ENCODE results near the gene TACR2.

TACR2 gene

GRCh38 chr10:69459101-69459790 lies 42.5 kb upstream of the TACR2 start:
- no peak overlapping the region for H3K9ac ChIP-seq
- no peak overlapping the region for H3K27ac ChIP-seq
- no peaks in the 10 kb centered on the region for H3K9me3 ChIP-seq
- no peaks in the 10 kb centered on the region for H3K36me3 ChIP-seq
- no peak for TF ChIP-seq Cebpa-rat (IDR thresholded peaks at IDR 0.05)
- no peak overlapping the region for H3K4me2 ChIP-seq
- no peaks in the 10 kb centered on the region for H4K20me1 ChIP-seq
- H3K4me1 ChIP-seq = peaks cover 37% of the 10 kb centered on the region
- no peaks in the 10 kb centered on the region for H3K27me3 ChIP-seq
- H3K4me3 ChIP-seq = no peak overlapping the region

- no peaks in the 10 kb centered on the region for H3K9me3 ChIP-seq
- H3K36me3 ChIP-seq = no peaks in the 10 kb centered on the region
- no peak overlapping the region for H3K4me2 ChIP-seq
- no peak overlapping the region for H3K9ac ChIP-seq
- H3K4me3 ChIP-seq = no peak overlapping the region
- no peaks in the 10 kb centered on the region for H3K27me3 ChIP-seq
- peaks cover 31% of the 10 kb centered on the region for H3K4me1 ChIP-seq
- no peak overlapping the region for H3K27ac ChIP-seq
- no peak for TF ChIP-seq Cebpa-rat (IDR thresholded peaks at IDR 0.05)
- no peaks in the 10 kb centered on the region for H4K20me1 ChIP-seq
Measured at GRCh38 chr10:69458430-69459100, 41.8 kb upstream of the TACR2 start.

- no peak overlapping the region for H3K9ac ChIP-seq
- H3K4me2 ChIP-seq = no peak overlapping the region
- H3K27ac ChIP-seq = no peak overlapping the region
- H3K4me3 ChIP-seq = no peak overlapping the region
- peaks cover 31% of the 10 kb centered on the region for H3K4me1 ChIP-seq
- H3K36me3 ChIP-seq = no peaks in the 10 kb centered on the region
- no peaks in the 10 kb centered on the region for H3K9me3 ChIP-seq
- TF ChIP-seq Cebpa-rat (IDR thresholded peaks at IDR 0.05) = no peak
- H3K27me3 ChIP-seq = no peaks in the 10 kb centered on the region
- H4K20me1 ChIP-seq = no peaks in the 10 kb centered on the region
Measured at GRCh38 chr10:69457771-69458237, 41.1 kb upstream of the TACR2 start.

GRCh38 chr10:69456880-69457693 lies 40.4 kb upstream of the TACR2 start:
- no peak overlapping the region for H3K27ac ChIP-seq
- no peak overlapping the region for H3K9ac ChIP-seq
- no peak for TF ChIP-seq Cebpa-rat (IDR thresholded peaks at IDR 0.05)
- H3K27me3 ChIP-seq = no peaks in the 10 kb centered on the region
- H3K4me1 ChIP-seq = peaks cover 32% of the 10 kb centered on the region
- H3K36me3 ChIP-seq = no peaks in the 10 kb centered on the region
- no peaks in the 10 kb centered on the region for H4K20me1 ChIP-seq
- H3K4me2 ChIP-seq = 0 out of 2 replicates have a peak overlapping the region, but pooled peaks have one; percentile 1
- H3K9me3 ChIP-seq = no peaks in the 10 kb centered on the region
- no peak overlapping the region for H3K4me3 ChIP-seq

- Histone ChIP-seq H3K4me2 (no peak overlapping the region), H3K27me3 (no peaks in the 10 kb centered on the region), H3K27ac (no peak overlapping the region), H3K4me1 (peaks cover 30% of the 10 kb centered on the region), H3K9me3 (no peaks in the 10 kb centered on the region), H3K9ac (no peak overlapping the region), H3K36me3 (no peaks in the 10 kb centered on the region), H3K4me3 (no peak overlapping the region), H4K20me1 (no peaks in the 10 kb centered on the region)
- no peak for TF ChIP-seq Cebpa-rat (IDR thresholded peaks at IDR 0.05)
Measured at GRCh38 chr10:69455006-69455763, 38.5 kb upstream of the TACR2 start.

- no peak overlapping the region for H3K27ac ChIP-seq
- H4K20me1 ChIP-seq = no peaks in the 10 kb centered on the region
- no peaks in the 10 kb centered on the region for H3K36me3 ChIP-seq
- TF ChIP-seq Cebpa-rat (IDR thresholded peaks at IDR 0.05) = no peak
- H3K9ac ChIP-seq = no peak overlapping the region
- H3K9me3 ChIP-seq = no peaks in the 10 kb centered on the region
- H3K4me1 ChIP-seq = peaks cover 33% of the 10 kb centered on the region
- H3K4me2 ChIP-seq = no peak overlapping the region
- H3K4me3 ChIP-seq = no peak overlapping the region
- no peaks in the 10 kb centered on the region for H3K27me3 ChIP-seq
Measured at GRCh38 chr10:69453795-69454194, 37.1 kb upstream of the TACR2 start.

- TF ChIP-seq Cebpa-rat (IDR thresholded peaks at IDR 0.05) = no peak
- Histone ChIP-seq H3K9me3 (no peaks in the 10 kb centered on the region), H3K27ac (no peak overlapping the region), H3K4me2 (no peak overlapping the region), H4K20me1 (no peaks in the 10 kb centered on the region), H3K36me3 (no peaks in the 10 kb centered on the region), H3K4me3 (no peak overlapping the region), H3K27me3 (no peaks in the 10 kb centered on the region), H3K4me1 (peaks cover 33% of the 10 kb centered on the region), H3K9ac (no peak overlapping the region)
Measured at GRCh38 chr10:69452676-69453415, 36.1 kb upstream of the TACR2 start.

GRCh38 chr10:69451784-69452251 lies 35.1 kb upstream of the TACR2 start:
- H3K4me1 ChIP-seq = peaks cover 30% of the 10 kb centered on the region

More at GRCh38 chr10:69451784-69452251, 35.1 kb upstream of the TACR2 start:
- TF ChIP-seq Cebpa-rat (IDR thresholded peaks at IDR 0.05) = no peak
- H4K20me1 ChIP-seq = no peaks in the 10 kb centered on the region
- peak overlapping the region; percentile 73 for H3K4me3 ChIP-seq
- H3K27ac ChIP-seq = peak overlapping the region; percentile 38; the same call in 1 of the 2 replicates
- H3K4me2 ChIP-seq = peak overlapping the region; percentile 93
- H3K27me3 ChIP-seq = no peaks in the 10 kb centered on the region
- peak overlapping the region; percentile 65; the same call in 1 of the 2 replicates for H3K9ac ChIP-seq
- no peaks in the 10 kb centered on the region for H3K9me3 ChIP-seq
- H3K36me3 ChIP-seq = no peaks in the 10 kb centered on the region

All from BLaER1 (cell line).